ENCODE results near the gene CEMIP2.
A peak's percentile ranks its signal among the peaks of the same experiment; 100 is the strongest.

Gene CEMIP2

DNA sequence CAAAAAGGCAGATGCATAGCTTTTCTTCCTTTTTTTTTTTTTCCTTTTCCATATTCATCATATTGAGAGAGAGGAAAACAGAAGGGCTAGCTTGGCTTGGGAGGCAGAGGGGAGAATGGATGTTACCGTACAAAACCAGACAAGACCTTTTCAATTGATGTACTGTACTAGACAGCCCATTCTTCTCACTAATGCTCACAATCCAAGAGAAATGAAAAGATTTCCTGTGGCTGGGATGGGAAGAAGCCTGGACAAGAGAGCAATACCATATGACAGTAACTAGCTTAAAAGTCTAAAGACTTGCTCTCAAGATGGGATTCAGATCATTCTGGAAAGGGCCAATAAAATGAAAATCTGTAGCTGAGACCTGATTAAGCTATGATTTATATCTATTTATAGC lies 3.4 kb downstream of the CEMIP2 start:
- TF ChIP-seq GATA1 (IDR thresholded peaks at IDR 0.05; ENCODE audit: low read depth, low read length) (no peak), POLR2A (IDR thresholded peaks at IDR 0.05; ENCODE audit: low read length) (no peak)

DNA sequence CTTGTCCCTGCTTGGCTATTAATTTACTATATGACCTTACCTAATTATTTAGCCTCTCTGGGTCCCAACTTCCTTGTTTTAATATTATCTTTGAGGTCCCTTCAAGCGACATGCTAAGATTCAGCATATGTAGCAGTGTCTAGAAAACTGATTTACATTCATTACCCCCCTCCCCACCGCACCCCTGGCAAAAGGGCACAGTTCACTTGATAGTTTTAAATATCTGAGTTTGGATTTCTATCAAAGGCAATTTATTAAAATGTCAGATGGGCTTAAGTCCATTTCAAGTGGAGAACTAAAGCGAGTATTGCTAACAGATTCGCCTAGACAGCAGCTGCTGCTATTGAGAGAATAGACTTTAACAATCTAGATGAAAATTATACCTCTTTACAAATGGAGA lies 3.9 kb downstream of the CEMIP2 start:
- TF ChIP-seq POLR2A (IDR thresholded peaks at IDR 0.05; ENCODE audit: low read length) (no peak), GATA1 (IDR thresholded peaks at IDR 0.05; ENCODE audit: low read depth, low read length) (no peak)
- no peak for DNase-seq

More for the DNA sequence above, 3.4 kb downstream of the CEMIP2 start:
- no peak for DNase-seq

DNA sequence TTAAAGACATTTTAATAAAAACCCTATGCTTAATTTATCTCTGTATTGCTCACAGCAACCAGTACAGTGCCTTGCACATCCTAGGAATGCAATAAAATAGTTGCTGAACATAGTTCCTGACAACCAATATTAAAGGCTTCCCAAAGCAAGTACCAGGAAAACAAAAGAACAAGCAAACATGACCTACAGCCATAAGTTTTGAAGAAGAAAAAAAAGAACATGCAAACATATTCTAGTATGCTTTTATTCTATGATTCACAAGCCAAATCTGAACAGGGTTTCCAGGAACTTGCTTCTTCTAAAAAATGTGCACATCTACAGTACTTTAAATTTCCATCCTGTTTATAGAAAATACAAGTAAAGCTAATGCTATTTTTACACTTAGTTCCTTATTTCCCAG lies 4.5 kb downstream of the CEMIP2 start:
- TF ChIP-seq POLR2A (IDR thresholded peaks at IDR 0.05; ENCODE audit: low read length), result no peak
- no peak for TF ChIP-seq GATA1 (IDR thresholded peaks at IDR 0.05; ENCODE audit: low read depth, low read length)
- DNase-seq, result no peak

GRCh38 chr9:71762900-71763653 lies 5.2 kb downstream of the CEMIP2 start:
- DNase-seq, result no peak
- no peak for TF ChIP-seq GATA1 (IDR thresholded peaks at IDR 0.05; ENCODE audit: low read depth, low read length)
- no peak for TF ChIP-seq POLR2A (IDR thresholded peaks at IDR 0.05; ENCODE audit: low read length)

DNA sequence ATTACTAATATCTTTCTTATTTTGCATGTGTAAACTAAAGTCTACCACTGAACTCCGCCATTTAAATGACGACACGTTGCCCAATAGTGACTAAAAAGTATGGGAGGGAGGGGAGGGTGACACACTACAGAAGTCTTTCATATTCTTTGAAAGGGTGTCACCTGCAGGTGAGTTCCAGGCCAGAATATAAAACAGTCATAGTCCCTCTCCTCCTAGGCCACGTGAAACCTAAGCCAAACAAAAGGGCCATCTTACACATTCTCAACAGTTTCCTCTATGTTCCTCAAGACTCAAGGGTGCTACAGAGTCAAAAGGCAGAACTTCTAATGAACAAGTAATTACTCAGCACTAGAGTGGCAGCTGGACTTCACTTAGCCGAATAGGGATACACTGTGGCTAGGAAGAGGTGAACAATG lies 6.4 kb downstream of the CEMIP2 start:
- TF ChIP-seq POLR2A (IDR thresholded peaks at IDR 0.05; ENCODE audit: low read length) (no peak), GATA1 (IDR thresholded peaks at IDR 0.05; ENCODE audit: low read depth, low read length) (no peak)
- no peak for DNase-seq

GRCh38 chr9:71760901-71761300 lies 7.4 kb downstream of the CEMIP2 start:
- no peak for DNase-seq
- TF ChIP-seq POLR2A (IDR thresholded peaks at IDR 0.05; ENCODE audit: low read length) (no peak), GATA1 (IDR thresholded peaks at IDR 0.05; ENCODE audit: low read depth, low read length) (no peak)

DNA sequence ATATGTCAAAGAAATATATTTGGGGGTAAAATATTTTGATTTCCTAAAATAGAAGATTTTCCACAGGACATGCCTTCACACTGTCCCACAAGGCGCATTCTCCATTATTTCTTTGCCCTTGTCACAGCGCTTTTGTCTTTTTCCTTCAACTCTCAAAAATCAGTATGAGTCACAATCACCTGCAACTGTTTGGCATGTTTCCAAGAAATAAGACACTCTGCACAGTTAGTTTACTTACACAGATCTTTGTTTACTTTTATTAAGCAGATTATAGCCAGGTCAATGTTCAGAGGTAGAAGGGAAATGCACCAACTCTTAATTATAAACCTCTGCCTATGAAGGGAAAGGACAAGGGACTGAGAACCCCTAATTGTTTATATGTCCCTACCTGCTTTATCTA lies 9.5 kb downstream of the CEMIP2 start:
- DNase-seq, result peak; percentile 37 to 54
- TF ChIP-seq GATA1 (IDR thresholded peaks at IDR 0.05; ENCODE audit: low read depth, low read length) (no peak), POLR2A (IDR thresholded peaks at IDR 0.05; ENCODE audit: low read length) (no peak)

DNA sequence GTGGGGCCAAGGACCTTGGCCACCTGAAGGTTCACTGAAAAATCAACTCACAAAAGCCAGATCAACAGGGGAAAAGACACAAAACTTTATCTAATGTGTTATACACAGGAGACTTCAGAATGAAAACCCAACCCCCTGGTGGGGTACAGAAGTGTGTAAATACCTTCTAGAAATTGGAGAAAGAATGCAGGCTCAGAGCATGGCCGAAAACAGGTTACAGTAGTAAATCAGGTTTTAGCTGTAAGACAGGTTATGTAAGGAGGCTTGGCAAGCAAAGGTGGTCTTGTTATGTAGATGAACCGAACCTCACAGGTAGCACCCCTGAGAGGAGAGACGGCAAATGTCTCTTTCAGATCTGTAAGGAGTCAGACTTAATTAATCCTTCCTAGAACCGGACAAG lies 10.0 kb downstream of the CEMIP2 start:
- peak in 1 of 2 experiments; percentile 20 for DNase-seq
- TF ChIP-seq POLR2A (IDR thresholded peaks at IDR 0.05; ENCODE audit: low read length), result no peak
- TF ChIP-seq GATA1 (IDR thresholded peaks at IDR 0.05; ENCODE audit: low read depth, low read length), result no peak

- DNase-seq, result peak; percentile 15 to 16
- TF ChIP-seq POLR2A (IDR thresholded peaks at IDR 0.05; ENCODE audit: low read length) (no peak), GATA1 (IDR thresholded peaks at IDR 0.05; ENCODE audit: low read depth, low read length) (no peak)
Observed at GRCh38 chr9:71756753-71757152, 11.6 kb downstream of the CEMIP2 start.

DNA sequence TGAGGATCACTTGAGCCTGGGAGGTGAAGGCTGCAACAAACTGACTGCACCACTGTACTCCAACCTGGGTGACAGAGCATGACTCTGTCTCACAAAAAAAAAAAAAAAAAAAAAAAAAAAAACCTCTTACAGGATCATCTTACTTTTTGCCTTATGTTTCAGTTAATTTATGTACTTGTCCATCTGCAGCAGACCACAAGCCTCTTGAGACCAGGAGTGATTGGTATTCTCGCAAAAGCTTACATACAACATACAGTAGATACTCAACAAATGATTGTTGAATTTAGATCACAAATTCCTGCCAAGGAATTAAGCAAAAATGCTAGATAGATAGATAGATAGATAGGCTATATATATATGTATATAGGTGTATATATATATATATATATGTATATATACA lies 12.4 kb downstream of the CEMIP2 start:
- TF ChIP-seq POLR2A (IDR thresholded peaks at IDR 0.05; ENCODE audit: low read length) (no peak), GATA1 (IDR thresholded peaks at IDR 0.05; ENCODE audit: low read depth, low read length) (no peak)
- DNase-seq, result peak; percentile 12 to 18

DNA sequence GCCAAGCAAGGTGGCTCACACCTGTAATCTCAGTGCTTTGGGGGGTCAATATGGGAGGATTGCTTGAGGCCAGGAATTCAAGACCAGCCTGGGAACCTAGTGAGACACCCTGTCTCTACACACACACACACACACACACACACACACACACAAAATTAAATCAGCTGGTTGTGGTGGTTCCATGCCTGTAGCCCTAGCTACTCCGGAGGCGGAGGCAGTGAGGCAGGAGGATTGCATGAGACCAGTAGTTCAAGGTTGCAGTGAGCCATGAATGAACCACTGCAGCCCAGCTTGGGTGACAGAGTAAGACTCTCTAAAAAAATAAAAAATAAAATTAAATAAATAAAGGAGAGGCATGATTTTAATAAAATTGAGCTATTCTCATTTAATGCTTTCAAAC lies 13.1 kb downstream of the CEMIP2 start:
- no peak for TF ChIP-seq POLR2A (IDR thresholded peaks at IDR 0.05; ENCODE audit: low read length)
- no peak for TF ChIP-seq GATA1 (IDR thresholded peaks at IDR 0.05; ENCODE audit: low read depth, low read length)
- no peak for DNase-seq

DNA sequence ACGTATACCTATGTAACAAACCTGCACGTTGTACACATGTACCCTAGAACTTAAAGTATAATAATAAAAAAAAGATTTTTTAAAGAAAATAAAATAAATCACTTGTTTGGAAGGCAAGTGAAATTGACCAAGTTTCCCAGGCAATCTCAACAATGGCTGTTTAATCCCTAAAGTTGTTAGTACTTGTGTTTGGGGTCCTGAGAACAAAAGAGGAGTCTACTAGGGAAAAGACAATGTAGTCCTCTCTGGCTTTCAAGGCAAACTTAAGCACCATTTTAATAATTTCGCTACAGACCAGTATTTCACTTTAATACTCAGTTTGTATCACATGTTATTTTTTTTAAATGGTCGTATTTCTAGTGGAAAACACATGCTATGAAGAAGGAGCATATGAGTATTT lies 14.2 kb downstream of the CEMIP2 start:
- DNase-seq, result no peak
- no peak for TF ChIP-seq POLR2A (IDR thresholded peaks at IDR 0.05; ENCODE audit: low read length)
- no peak for TF ChIP-seq GATA1 (IDR thresholded peaks at IDR 0.05; ENCODE audit: low read depth, low read length)

DNA sequence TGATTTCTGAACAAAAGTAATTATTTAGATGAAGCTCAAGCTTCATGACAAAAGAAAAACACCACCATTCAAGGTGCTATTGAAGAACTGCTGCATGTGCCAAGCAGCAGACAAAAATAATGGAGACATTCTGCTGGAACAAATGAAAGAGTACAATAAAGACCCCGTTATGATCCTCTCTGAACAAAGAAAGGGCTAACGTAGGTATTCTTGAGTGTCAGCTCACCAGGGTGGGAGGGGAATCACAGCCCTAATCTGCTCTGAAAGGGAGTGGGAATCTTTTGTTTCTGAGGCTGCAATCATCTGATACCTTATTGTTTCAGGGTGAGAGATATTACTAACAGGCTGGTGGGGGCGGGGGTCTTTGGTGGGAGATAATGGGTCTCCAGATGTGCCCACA lies 15.4 kb downstream of the CEMIP2 start:
- peak in 1 of 2 experiments; percentile 13 for DNase-seq

DNA sequence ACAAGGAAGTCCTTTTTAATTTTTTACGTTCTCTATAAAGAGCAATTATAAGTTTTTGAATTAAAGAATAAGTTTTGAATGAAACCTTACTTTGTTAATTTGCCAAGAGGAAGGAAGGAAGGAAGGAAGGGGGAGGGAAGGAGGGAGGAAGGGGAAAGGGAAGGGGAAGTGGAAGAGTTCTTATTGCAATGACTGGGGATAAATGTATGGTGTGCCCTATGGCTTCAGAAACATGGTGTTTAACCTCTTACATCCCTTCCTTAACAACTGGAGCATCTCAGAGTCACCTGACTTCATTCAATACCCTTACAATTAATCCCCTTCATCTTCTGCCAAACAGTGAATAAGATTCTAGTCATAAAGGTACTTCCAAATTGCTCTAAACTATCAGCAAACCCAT lies 16.0 kb downstream of the CEMIP2 start:
- DNase-seq, result no peak
- no peak for TF ChIP-seq POLR2A (IDR thresholded peaks at IDR 0.05; ENCODE audit: low read length)
- TF ChIP-seq GATA1 (IDR thresholded peaks at IDR 0.05; ENCODE audit: low read depth, low read length), result no peak

More for the DNA sequence above, 15.4 kb downstream of the CEMIP2 start:
- TF ChIP-seq GATA1 (IDR thresholded peaks at IDR 0.05; ENCODE audit: low read depth, low read length) (no peak), POLR2A (IDR thresholded peaks at IDR 0.05; ENCODE audit: low read length) (no peak)

GRCh38 chr9:71748280-71748743 lies 20.0 kb downstream of the CEMIP2 start:
- DNase-seq, result no peak

More at GRCh38 chr9:71748280-71748743, 20.0 kb downstream of the CEMIP2 start:
- TF ChIP-seq GATA1 (IDR thresholded peaks at IDR 0.05; ENCODE audit: low read depth, low read length) (no peak), POLR2A (IDR thresholded peaks at IDR 0.05; ENCODE audit: low read length) (no peak)

Measured in erythroblast (primary cell).